ENCODE results near the gene KRTAP10-8. TPM values are rescaled to one million over a fixed set of nuclear protein-coding genes. Genes with fewer than 3 reads are reported as not detected.

Gene KRTAP10-8
- total RNA-seq, 1 donor from 2014 or later, result not detected

DNA sequence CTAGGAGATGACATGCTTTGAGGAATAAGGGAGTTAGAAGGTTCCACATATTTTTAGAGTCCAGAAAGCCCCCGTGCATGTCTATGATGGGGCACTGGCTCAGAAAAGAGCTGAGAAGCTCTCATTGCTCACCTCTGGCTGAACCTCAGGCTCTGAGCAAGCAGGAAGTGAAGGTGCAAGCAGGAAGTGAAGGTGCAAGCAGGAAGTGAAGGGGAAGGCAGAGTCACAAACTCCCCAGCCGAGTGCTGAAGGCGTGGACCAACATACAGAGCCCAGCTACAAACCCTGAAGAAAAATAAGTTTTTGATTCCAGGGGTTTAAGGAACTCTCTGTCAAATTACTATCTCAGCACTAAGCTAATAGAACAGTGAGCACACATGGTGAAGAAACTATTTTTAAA, 7.0 kb downstream of the KRTAP10-8 start:
- H3K27me3 Mint-ChIP-seq (ENCODE audit: low read depth), result peaks cover 53% of the 10 kb centered on the region
- H3K9me3 Mint-ChIP-seq (ENCODE audit: low read depth), result peaks cover 35% of the 10 kb centered on the region
- no peak overlapping the region for H3K27ac Mint-ChIP-seq (ENCODE audit: unreplicated experiment)
- H3K4me3 Mint-ChIP-seq (ENCODE audit: unreplicated experiment), result no peak overlapping the region
- peaks cover 10% of the 10 kb centered on the region for H3K36me3 Mint-ChIP-seq (ENCODE audit: low read depth)
- H3K4me1 Mint-ChIP-seq (ENCODE audit: low read depth), result no peaks in the 10 kb centered on the region
- DNase-seq (ENCODE audit: low spot score), result no peak
- TF ChIP-seq, protein P1, sequence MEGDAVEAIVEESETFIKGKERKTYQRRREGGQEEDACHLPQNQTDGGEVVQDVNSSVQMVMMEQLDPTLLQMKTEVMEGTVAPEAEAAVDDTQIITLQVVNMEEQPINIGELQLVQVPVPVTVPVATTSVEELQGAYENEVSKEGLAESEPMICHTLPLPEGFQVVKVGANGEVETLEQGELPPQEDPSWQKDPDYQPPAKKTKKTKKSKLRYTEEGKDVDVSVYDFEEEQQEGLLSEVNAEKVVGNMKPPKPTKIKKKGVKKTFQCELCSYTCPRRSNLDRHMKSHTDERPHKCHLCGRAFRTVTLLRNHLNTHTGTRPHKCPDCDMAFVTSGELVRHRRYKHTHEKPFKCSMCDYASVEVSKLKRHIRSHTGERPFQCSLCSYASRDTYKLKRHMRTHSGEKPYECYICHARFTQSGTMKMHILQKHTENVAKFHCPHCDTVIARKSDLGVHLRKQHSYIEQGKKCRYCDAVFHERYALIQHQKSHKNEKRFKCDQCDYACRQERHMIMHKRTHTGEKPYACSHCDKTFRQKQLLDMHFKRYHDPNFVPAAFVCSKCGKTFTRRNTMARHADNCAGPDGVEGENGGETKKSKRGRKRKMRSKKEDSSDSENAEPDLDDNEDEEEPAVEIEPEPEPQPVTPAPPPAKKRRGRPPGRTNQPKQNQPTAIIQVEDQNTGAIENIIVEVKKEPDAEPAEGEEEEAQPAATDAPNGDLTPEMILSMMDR (IDR thresholded peaks at IDR 0.05), result no peak

DNA sequence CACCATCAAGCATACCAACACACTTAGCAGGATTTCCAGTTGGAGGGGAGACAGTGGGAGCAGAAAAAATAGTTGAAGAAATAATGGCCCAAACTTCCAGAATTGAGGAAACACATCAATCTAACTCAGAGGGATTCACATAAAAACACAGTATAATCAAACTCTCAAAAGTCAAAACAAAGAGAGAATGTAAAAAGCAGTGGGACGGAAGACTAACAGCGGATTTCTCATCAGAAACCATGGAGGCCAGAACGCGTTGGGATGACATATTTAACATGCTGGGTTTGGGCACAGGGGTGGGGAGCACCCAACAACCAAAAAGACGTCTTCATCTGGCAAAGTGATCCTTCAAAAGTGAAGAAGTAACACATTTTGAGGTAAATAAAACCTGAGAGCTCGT, 8.0 kb downstream of the KRTAP10-8 start:
- Mint-ChIP-seq H3K9me3 (ENCODE audit: low read depth) (peaks cover 45% of the 10 kb centered on the region), H3K27ac (ENCODE audit: unreplicated experiment) (no peak overlapping the region), H3K36me3 (ENCODE audit: low read depth) (peaks cover 12% of the 10 kb centered on the region), H3K27me3 (ENCODE audit: low read depth) (peaks cover 45% of the 10 kb centered on the region), H3K4me1 (ENCODE audit: low read depth) (no peaks in the 10 kb centered on the region), H3K4me3 (ENCODE audit: unreplicated experiment) (no peak overlapping the region)
- DNase-seq (ENCODE audit: low spot score), result no peak
- TF ChIP-seq, protein P1 (IDR thresholded peaks at IDR 0.05), result no peak

DNA sequence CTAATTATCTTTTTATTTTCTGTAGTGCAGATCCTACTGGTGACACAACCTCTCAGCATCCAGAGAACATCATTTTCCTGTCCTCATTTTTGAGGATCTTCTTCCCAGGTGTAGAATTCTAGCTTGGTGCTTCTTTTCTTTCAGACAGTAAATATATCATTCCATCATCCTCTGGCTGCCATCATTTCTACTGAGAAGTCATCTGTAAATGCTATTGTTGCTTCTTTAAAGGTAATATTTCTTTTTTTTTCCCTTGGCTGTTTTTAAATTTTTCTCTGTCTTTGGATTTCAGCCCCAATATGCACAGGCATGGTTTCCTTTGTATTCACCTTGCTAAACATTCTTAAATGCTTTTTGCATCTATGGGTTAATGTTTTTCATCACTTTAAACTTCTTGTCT, 11.7 kb downstream of the KRTAP10-8 start:
- TF ChIP-seq, protein P1 (IDR thresholded peaks at IDR 0.05), result no peak
- Mint-ChIP-seq H3K9me3 (ENCODE audit: low read depth) (peaks cover 47% of the 10 kb centered on the region), H3K4me3 (ENCODE audit: unreplicated experiment) (no peak overlapping the region), H3K4me1 (ENCODE audit: low read depth) (no peaks in the 10 kb centered on the region), H3K27me3 (ENCODE audit: low read depth) (peaks cover 24% of the 10 kb centered on the region), H3K27ac (ENCODE audit: unreplicated experiment) (no peak overlapping the region), H3K36me3 (ENCODE audit: low read depth) (peaks cover 12% of the 10 kb centered on the region)
- DNase-seq (ENCODE audit: low spot score), result no peak

DNA sequence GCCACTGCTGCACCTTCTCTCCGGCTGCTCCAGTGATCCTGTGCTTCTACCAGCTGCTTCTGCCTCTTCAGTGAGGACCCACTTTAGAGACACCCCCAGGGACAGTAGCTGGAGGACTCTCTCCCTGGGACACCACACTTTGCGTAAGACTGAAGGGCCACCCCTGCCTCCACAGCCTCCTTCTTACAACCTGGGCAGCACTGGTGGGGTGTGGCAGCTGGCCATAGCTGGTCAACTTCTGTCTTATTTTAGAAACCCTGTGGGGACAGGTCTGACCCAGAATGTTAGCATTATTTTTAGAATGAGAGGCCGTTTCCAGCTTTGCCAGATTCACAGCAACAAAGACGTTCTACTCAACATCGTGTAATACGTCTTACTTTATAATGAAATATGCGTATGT, 13.9 kb downstream of the KRTAP10-8 start:
- DNase-seq (ENCODE audit: low spot score), result no peak
- H3K4me1 Mint-ChIP-seq (ENCODE audit: low read depth), result no peaks in the 10 kb centered on the region
- no peak overlapping the region for H3K27ac Mint-ChIP-seq (ENCODE audit: unreplicated experiment)
- no peak overlapping the region for H3K4me3 Mint-ChIP-seq (ENCODE audit: unreplicated experiment)
- TF ChIP-seq, protein P1 (IDR thresholded peaks at IDR 0.05), result no peak
- peaks cover 8% of the 10 kb centered on the region for H3K36me3 Mint-ChIP-seq (ENCODE audit: low read depth)
- peaks cover 9% of the 10 kb centered on the region for H3K27me3 Mint-ChIP-seq (ENCODE audit: low read depth)
- peaks cover 37% of the 10 kb centered on the region for H3K9me3 Mint-ChIP-seq (ENCODE audit: low read depth)

- Mint-ChIP-seq H3K9me3 (ENCODE audit: low read depth) (peaks cover 40% of the 10 kb centered on the region), H3K27ac (ENCODE audit: unreplicated experiment) (no peak overlapping the region), H3K36me3 (ENCODE audit: low read depth) (peaks cover 13% of the 10 kb centered on the region), H3K4me3 (ENCODE audit: unreplicated experiment) (no peak overlapping the region), H3K4me1 (ENCODE audit: low read depth) (no peaks in the 10 kb centered on the region), H3K27me3 (ENCODE audit: low read depth) (peaks cover 8% of the 10 kb centered on the region)
- DNase-seq (ENCODE audit: low spot score), result no peak
- TF ChIP-seq, protein P1 (IDR thresholded peaks at IDR 0.05), result no peak
Measured at GRCh38 chr21:44626262-44626661, 14.4 kb downstream of the KRTAP10-8 start.
